HG02642 (cell line): ENCODE results near the gene REEP6.
"Not testable (repeated sequence)": the region's sequence is repeated elsewhere in the genome, so short reads cannot be mapped to it uniquely, and the experiment has no call there.

ENCODE experiments used
- ATAC-seq: cut with Tn5 transposase; IDR thresholded peaks from one replicate; pipeline ENCODE4 v1.9.1; 2021; ENCODE audit warnings: mild to moderate bottlenecking; ENCODE audit not compliant: unreplicated experiment, poor library complexity

REEP6 gene

DNA sequence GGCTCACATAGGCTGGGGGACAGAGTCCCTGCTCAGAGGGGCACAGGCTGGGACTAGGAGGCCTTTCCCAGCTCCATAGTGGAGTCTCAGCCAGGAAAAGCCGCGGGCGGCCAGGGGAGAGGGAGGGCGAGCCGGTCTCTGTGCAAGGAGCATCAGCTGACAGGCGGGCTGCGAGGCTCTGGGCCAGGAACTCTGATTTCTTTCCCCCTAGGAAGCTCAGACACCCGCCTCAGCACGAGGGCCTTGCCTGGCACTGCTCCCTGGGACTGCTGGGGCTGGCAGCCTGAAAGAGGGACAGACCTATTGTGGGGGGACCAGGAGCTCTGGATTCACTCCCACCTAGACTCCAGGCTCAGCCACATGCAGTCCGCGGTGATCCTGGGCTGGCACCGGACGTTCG lies 30.7 kb downstream of the REEP6 start:
- ATAC-seq: no peak

DNA sequence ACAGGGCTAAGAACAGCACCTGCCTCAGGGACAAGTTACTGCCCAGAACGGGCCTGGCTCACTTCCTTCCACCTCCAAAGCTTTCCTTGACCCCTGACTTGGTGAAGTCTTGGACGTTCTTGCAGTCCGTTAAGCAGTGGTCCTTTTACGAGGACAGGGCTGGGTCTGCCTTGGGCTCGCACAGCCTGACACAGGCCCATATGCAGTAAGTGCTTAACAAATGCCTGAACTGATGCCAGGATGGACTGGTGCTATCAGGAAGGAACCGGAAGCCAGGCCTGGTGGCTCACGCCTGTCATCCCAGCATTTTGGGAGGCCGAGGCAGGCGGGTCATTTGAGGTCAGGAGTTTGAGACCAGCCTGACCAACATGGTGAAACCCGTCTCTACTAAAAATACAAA lies 31.1 kb downstream of the REEP6 start:
- ATAC-seq: no peak

DNA sequence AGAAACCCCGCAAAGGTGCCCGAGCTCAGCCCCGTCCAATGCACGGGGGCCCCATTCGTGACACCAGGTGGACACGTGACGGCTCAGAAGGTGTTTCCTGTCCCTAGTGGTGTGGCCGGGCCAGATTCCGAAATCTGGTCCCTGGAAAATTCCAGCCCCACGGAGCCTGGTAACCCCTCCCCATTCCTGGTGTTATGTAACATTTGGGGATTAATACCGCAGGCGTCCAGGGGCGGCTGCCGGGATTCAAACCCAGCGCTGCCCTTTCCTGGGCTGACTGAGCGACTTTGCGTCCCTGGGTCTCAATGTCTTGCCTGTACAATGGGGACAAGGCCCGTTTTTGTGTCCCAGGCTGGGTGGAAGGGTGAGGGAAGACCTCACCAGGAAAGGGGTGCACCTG lies 31.9 kb downstream of the REEP6 start:
- ATAC-seq: no peak

DNA sequence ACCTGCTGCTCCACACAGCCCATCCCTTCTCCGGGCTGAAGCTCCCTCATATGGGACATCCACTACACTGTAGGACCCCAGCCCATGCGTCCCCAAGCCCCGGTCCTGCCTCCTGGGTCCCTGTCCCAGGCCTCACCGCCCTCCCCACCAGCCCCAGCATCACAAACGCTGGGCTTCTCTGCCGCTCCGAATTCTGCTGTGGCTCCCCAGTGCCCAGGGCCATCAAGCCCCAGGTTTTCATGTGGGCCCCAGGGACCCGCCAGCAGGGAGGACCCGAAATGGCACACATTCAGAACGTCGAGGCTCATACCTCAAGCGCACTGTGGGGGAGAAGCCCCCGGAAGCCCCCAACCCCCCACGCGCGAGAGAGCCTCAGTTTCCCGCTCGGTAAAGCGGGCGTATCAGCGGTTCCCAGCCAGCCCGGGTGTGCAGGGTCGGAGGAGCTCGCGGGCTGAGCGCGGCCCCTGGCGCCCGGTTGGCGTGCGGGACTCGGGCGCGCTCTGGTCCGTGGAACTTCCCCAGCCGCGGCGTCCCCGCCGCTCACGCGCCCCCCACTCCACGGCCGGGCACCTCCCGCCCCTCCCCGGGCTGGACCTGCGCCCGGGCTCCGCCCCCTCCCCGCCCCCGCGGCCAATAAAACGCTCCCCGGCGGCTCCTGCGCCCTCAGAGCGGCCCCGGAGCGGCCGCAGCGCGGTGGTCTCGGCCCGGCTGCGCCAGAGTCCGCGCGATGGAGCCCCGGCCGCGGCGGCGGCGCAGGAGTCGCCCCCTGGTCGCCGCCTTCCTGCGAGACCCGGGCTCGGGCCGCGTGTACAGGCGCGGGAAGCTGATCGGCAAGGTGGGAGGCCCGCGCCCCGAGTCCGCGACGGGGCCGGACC lies 32.7 kb downstream of the REEP6 start, which contains the start of gene PLK5:
Gene PLK5, plus strand, starts transcription at position 666 of the 875 bp plus-strand sequence. CDS start 2,920 bp downstream, outside the sequence.
- ATAC-seq: no peak

DNA sequence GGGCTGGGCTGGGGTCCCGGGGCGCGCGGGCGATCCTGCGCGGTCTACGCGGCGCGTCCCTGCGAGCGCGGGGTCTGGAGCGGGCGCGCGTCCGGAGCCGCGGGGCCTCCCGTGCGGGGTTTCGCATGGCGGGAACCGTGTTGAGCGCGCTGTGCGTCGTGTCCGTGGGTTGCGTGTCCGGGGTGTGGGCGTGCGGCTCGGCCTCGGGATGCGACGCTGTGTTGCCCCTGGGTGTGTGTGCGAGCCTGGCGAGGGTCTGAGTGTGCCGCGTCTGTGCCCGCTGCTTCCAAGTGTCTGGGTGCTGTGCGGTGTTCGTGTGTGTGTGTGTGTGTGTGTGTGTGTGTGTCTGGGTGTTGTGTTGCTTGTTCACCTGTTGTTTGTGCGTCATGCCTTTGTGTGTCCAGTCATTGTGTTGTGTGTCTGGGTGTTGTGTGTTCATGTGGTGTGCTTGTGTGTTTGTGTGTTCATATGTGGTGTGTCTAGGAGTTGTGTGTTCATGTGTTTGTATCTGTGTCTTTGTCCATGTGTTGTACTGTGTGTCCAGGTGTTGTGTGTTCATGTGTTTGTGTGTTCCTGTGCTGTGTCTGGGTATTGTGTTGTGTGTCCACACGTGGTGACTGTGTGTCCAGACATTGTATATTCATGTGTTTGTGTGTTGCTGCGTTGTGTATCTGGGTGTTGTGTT lies 33.4 kb downstream of the REEP6 start:
- ATAC-seq: no peak

DNA sequence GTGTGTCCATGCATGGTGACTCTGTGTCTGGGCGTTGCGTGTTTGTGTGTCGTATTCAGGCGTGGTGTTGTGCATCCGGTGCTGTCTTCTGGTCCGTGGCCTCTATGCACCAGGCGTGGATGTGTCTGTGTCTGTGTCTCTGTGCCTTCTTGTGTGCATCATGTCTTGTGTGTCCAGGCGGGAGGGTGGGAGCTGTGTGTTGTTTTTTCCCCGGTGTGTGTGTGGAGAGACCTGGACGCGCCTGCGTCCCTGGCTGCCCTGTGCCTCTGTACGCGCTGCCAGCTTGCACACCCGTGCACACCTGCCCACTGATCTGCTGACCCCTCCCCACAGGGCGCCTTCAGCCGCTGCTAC lies 34.0 kb downstream of the REEP6 start:
- ATAC-seq: no peak

DNA sequence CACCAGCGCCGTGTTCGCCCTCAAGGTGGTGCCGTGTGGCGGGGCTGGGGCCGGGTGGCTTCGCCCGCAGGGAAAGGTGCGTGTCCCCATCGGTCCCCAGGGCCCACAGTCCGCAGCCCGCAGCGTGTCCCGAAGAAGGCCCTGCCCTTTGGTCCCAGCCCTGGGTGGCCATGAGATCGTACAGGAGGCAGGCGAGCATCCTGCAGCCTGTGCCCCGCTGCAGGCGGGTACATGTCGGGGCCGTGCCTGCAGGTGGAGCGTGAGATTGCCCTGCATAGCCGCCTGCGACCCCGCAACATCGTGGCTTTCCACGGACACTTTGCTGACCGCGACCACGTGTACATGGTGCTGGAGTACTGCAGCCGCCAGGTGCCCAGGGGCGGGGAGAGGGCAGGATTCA lies 34.4 kb downstream of the REEP6 start:
- ATAC-seq: no peak

DNA sequence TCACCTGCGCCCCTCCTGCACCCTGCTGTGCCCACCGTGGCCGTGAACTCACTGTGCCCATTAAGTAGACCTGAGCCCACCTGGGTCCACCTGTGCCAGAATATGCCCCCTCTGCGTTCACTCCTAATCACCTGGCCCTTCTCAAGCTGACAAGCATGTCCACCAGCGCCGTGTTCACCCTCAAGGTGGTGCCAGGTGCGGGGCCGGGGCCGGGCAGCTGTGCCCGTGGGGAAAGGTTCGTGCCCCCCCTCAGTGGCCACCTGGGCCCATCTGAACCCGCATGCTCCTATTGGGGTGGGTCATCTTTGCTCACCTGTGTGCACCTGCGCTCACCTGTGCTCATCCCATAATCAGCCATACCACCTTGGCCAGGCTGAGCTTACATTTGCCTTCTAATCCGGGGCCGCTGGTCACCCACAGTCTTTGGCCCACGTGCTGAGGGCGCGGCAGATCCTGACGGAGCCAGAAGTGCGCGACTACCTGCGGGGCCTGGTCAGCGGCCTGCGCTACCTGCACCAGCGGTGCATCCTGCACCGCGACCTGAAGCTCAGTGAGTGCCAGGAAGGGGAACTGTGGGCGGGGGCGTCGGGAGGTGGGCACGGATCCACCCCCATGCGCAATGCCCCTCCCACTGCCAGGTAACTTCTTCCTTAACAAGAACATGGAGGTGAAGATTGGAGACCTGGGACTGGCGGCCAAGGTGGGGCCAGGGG lies 35.2 kb downstream of the REEP6 start:
- no peak for ATAC-seq

DNA sequence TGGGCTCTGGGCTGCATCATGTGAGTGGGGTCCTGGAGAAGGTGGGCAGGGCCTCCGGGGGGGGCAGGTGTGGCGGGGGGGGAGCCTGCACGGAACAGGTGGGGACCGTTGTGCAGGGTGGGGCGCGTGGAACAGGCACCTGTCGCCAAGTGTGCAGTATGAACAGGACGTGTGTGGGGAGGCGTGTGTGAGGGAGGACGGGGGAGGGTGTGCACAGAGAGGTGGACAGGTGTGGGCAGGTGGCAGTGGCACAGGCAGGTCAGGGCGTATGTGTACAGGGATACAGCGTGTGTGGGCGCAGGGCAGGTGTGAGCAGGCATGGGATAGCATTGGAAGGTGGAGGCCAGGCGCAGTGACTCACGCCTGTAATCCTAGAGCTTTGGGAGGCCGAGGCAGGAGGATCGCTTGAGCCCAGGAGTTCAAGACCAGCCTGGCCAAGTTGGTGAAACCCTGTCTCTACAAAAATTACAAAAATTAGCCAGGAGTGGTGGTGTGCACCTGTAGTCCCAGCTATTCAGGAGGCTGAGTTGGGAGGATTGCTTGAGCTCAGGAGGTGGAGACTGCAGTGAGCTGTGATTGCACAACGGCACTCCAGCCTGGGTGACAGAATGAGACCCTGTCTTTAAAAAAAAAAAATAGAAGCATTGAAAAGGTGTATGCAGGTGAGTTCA lies 36.1 kb downstream of the REEP6 start:
- no peak for ATAC-seq

DNA sequence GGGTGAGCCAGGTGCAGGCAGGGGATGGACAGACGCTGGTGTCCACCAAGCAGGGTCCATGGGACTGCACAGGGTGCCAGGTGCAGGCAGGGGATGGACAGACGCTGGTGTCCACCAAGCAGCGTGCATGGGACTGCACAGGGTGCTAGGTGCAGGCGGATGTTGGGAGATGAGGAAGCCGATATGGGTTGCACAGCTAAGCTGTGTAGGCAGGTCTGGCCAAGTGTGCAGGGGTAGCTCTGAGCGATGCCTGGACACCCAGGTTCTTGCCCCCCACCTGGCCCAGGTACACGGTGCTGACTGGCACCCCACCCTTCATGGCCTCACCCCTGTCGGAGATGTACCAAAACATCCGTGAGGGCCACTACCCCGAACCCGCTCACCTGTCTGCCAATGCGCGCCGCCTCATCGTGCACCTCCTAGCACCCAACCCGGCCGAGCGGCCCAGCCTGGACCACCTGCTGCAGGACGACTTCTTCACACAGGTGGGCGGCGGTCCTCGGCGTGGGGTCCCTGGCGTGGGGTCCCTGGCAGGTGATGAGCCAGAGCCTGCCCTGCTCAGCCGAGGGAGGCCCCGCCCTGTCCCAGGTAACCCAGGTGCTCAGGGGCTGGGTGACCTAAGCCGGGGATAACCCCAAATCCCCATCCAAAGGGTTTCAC lies 36.8 kb downstream of the REEP6 start:
- no peak for ATAC-seq

DNA sequence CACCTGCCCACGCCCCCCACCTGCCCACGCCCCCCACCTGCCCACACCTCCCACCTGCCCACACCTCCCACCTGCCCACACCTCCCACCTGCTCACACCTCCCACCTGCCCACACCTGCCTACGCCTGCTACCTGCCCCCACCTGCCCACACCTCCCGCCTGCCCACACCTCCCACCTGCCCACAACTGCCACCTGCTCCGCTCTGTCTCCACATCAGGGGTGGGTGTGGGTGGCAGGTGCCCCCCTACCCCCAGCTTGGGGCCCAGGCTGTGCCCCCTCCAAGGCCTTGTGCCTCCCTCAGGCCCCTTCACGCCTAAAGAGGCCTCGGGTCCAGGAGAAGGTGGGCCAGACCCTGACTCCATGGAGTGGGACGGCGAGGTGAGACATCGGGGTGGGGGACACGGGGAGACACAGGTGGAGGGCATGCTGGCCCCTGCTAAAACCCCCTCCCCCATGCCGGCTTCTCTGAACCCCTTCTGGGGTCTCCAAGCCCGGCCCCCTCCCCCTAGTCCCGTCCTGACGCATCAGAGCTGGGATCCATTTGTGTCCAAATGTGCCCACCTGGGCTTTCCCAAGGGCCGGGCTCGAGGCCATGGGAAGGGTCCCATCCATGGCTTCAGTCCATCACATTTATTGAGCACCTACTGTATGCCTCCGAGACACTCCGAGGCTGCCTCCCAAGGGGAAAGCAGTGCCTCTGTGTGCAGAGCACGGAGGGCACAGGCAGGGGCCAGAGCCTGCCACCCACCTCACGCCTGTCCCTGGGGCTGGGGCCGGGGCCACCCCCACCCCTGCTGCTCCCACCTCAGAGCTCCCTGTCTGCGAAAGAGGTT lies 37.8 kb downstream of the REEP6 start:
- no peak for ATAC-seq

DNA sequence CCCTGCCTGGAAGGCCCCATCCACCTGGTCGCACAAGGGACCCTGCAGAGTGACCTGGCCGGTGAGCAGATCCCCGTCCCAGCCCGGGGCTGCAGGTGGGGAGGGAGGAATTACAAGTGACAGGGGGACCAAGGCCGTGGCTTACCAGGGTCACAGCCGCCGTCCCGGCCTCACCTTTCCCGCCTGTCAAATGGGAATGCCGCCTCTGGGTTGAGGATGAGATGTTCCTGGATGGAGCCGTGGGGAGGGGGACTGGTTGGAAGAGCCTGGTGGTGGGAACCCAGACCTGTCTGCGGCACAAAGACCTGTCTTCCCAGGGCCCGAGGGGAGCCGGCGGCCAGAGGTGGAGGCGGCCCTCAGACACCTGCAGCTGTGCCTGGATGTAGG lies 38.4 kb downstream of the REEP6 start:
- ATAC-seq: no peak

DNA sequence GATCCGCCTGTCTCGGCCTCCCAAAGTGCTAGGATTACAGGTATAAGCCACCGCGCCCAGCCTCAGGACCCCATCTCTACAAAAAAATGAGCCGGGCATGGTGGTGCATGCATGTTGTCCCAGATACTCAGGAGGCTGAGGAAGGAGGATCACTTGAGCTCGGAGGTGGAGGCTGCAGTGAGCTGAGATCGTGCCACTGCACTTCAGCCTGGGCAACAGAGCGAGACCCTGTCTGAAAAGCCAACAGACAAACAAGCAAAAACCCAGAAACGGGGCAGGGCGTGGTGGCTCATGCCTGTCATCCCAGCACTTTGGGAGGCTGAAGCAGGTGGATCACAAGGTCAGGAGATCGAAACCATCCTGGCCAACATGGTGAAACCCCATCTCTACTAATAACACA lies 39.9 kb downstream of the REEP6 start:
- ATAC-seq: not testable (repeated sequence)

DNA sequence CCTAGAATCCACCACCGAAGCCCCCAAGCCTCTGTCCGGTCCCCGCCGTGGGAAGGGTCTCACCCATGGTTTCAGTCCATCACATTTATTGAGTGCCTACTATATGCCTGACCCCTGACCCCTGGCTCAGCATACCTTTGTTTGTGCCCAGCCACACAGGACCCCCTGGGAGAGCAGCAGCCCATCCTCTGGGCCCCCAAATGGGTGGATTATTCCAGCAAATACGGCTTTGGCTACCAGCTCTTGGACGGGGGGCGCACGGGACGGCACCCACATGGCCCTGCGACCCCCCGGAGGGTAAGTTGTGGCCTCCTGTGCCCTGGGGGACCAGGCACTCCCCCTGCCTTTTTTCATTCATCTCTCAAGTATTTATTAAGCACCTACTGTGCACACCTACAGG lies 40.6 kb downstream of the REEP6 start:
- no peak for ATAC-seq

DNA sequence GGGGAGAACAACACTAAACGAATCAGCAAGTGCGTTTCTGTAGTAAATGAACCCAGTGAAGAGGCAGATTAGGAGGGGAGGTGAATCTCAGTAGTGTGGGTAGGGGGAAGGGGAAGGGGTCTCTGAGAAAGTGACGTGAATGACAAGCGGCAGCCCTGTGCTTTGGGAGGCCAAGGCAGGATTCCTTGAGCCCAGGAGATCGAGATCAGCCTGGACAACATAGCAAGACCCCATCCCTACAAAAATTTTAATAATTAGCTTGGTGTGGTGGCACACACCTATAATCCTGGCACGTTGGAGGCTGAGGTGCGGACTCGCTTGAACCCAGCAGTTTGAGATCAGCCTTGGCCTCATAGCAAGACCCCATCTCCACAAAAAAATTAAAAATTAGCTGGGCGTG lies 41.0 kb downstream of the REEP6 start:
- no peak for ATAC-seq

DNA sequence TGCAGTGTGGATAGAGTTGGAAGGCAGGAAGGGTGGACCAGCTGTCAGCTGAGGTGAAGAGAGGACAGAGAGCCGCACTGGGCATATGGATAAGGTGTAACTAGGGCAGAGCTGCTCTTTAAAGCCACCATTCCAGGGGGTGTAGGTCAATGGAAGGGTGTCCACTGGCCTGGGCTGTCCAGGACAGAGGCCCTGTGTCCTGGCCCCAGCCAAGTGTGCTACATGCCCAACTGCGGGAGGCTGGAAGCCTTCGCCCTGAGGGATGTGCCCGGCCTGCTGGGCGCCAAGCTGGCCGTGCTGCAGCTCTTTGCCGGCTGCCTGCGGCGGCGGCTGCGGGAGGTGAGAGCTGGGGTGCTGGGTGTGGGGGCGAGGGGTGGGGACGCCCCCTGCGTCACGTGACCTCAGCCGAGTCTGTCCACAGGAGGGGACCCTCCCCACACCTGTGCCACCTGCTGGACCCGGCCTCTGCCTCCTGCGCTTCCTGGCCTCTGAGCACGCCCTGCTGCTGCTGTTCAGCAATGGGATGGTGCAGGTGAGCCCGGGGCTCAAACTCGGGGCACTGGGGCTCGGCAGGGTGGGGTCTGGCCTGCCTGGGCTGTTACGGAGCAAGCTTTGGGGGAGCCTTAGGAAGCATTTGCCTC lies 42.6 kb downstream of the REEP6 start:
- no peak for ATAC-seq

DNA sequence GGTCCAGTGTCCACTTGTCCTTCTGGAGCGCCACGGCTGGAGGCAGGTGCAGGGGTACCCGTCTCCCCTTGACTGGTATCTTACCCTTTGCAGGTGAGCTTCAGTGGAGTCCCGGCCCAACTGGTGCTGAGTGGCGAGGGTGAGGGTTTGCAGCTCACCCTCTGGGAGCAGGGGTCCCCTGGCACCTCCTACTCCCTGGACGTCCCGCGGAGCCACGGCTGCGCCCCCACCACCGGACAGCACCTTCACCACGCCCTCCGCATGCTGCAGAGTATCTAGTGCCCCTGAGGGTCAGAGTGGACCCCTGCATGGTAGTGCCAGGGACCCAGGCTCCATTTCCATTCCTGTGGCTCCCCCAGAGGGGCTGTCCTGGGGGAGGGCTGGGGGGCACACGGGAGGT lies 44.0 kb downstream of the REEP6 start:
- ATAC-seq: no peak

DNA sequence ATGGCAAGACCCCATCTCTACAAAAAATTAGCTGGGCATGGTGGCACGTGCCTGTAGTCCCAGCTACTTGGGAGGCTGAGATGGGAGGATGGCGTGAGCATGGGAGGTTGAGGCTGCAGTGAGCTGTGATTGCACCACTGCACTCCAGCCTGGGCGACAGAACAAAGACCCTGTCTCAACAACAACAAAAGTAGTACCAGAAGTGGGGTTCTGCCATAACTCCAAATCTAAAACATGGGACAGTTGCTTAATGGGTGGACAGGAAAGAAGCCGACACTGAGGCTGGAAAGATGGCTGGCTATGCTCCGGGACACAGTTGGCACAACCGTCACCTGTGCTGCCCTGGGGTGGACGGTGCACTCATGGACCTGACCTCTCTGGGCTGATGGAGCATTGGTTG lies 44.7 kb downstream of the REEP6 start:
- not testable (repeated sequence) for ATAC-seq

DNA sequence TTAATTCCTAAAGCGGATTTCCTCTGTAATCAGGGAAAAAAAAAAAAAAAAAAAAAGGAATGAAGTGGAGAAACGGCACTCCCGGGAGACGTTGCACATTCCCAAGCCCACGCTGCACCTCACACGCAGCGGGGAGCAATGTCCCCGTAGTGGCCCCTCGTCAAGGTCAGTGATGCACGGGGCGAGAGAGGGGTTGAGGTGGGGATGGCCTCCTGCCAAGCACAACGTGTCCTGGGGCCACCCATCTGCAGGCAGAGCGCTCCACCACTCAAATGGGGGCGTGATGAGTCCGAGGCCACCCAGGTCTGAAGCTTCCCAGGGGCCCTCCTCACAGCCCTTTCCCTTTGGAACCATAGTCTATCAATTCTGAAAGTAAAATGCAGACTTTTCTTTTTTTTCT lies 48.0 kb downstream of the REEP6 start:
- no peak for ATAC-seq
